ENCODE results near the gene NQO2.
A peak's percentile ranks its signal among the peaks of the same experiment; 100 is the strongest.

NQO2 gene, protein sequence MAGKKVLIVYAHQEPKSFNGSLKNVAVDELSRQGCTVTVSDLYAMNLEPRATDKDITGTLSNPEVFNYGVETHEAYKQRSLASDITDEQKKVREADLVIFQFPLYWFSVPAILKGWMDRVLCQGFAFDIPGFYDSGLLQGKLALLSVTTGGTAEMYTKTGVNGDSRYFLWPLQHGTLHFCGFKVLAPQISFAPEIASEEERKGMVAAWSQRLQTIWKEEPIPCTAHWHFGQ

DNA sequence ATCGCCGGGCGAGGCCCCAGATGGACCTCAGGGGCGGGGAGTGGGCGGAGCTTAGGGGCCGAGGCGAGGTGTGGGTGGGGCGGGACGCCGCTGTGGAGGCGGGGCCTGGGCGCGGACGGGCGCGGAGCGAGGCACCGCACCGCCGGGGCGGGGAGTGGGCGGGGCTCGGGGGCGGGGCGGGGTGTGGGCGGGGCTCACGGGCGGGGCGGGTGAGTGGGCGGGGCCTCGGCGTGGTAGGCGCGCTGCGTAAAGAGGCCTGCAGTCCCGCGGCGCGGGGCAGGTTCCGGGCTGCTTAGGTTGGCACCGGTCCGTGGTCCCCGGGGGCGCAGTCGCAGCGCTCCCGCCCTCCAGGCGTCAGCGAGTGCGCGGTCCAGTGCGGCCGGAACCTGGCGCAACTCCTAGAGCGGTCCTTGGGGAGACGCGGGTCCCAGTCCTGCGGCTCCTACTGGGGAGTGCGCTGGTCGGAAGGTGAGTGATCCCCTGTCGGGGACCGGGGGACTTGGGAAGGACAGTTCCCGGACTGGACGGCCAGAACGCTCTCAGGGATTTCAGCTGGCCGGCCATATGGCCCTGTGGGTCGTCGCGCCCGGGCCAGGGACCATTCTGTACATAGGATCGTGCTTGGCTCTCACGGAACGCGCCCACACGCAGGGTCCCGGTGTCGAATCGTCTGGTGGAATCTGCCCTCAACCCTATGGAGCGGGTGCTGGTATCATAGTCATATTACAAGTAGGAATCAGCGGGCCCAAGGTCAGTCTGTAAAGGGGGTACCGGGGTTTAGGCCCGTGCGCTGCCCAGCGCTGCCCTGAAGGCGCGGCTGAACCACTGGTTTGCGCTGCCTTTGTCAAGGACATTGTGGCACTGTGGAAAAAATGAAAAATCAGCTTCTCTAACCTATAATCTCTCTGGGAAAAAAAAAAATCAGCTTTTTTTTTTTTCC is at the start of gene NQO2:
Gene NQO2, plus strand, starts transcription at position 277 of the 940 bp plus-strand sequence. CDS start 6,659 bp downstream, outside the sequence.
- peak; percentile 94 for DNase-seq

DNA sequence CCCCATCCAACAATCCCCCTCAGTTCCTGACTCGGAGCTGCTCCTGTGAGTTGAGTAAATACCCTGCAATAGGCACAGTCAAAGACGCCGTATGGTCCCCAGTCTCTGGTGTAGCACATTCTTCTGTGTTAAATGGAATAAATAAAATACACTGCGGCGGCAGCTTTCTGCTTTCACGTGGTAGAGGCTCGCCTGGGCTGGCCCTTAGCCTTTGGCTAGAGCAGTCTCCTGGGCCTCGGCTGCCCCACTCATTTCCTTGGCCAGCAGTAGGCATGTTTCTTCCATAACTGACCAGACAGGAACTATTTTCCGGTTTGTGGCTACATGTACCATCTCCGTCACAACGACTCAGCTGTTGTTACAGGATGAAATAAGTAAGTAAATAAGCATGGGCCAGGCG is 49.0 kb upstream of the NQO2 start:
- DNase-seq: no peak

DNA sequence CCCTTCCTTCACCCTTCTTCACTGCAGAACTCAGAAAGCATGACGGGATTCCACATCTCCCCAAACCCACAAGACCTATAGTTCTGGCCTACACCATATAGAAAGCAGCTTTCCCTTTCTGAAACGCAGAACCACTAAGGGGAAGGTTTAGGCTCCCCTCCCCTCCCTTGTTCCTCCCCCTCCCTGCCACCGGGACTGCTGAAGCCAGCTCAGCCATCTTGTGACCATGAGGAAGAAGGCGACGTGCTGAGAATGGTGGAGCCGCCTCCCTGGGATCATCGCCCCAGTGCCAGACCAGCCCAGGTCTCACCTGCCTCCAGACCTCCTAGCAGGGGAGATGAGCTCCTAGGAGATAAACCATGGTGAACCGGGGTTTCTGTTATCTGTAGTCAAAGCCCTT is 48.0 kb upstream of the NQO2 start:
- no peak for DNase-seq

DNA sequence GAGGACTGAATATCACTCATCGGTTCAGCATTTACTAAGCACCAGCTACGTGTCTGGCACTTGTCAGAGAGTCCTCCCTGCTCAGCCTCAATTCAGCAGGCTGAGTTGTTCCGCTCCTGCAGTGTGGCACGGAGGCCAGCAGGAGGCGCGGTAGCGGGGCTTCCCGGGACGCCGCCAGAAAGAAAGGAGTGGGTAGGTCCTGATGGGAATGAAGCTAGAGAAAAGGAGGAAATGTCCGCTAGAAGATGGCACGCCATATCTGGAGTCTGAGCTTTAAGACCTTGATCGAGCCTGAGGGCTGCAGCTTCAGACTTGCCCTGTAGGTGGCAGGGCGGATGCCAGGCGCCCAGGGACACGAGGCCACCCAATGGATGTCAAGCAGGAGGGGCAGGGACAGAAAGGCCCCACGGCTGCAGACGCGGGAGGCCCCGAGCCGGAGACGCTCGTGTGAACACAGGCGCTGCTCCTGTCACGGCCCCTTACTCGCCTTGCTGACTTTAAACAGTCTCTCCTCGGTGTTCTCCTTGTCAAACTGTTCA is 47.1 kb upstream of the NQO2 start:
- peak; percentile 84 for DNase-seq

DNA sequence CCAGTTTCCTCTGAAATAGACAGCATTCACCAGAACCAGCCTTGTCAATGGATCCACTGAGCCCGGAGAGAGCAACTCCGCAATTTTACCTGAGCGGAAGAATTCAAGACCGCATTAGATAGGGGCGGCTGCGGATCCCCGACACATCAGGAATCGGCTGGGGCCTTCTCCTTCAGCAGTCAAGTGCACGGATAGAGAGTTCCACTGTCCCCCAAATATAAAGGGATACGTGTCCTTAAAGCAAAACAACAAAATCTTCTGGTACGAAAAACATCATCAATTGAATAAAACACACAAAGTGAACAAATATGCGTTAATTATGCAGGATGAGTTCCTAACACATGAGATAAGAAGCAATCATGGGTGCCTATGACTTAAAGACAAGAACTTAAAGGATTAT is 46.6 kb upstream of the NQO2 start:
- DNase-seq: no peak

DNA sequence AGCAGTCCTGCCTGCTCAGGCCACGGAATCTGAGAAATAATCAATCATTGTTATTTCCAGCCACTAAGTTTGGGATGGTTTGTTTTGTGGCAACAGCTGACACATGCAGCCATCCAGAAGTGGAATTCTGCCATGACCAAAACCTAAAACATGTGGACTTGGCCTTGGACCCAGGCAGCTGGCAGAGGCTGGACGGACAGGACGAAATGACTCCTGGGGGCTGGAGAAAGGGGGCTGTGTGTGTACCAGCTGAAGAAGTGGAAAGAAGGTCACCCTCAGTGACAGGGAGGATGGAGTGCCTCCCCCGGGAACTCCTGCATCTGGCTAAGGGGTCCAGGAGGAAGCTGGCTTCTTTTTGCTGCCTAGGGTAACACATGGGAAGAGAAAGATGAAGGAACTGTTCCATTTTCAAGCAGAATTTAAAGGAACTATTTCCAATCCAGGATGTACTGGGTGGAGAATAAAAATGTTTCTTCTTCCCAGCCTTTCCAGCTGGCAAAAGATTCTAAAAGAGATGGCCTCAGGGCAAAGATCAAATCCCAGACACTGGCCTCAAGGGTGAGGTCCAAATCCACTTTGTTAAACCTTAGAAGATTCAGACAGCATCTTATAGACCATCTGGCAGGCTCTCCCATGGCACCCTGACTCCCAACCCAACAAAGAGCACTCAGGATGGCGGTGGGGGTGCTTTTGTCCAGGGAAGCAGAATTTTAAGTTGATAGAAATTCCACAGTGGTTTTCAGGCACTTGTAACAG is 42.6 kb upstream of the NQO2 start:
- no peak for DNase-seq

DNA sequence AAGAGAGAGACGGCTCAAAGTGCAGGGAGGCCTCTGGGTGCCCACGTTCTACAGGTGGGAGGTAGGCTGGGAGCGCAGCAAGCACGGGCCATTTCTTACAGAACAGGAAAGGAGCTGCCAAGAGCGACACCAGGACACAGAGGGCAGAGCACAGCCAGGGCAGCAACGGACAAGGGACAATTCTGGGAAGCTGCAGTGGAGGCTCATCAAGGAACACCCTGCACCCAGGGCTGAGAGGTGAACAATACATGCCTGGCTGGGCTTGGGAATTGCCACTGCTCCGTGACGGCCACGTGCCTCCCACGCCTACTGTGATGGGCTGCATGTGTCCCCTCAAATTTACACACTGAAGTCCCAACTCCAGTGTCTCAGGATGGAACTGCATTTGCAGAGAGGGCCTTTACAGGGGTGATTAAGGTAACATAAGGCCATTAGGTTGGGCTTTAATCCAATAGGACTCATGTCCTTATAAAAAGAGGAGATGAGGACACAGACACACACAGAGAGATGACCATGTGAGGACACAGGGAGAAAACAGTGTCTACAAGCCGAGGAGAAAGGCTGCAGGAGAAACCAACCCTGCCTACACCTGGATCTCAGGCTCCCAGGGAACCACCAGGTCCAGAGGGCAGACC is 41.9 kb upstream of the NQO2 start:
- DNase-seq: no peak

DNA sequence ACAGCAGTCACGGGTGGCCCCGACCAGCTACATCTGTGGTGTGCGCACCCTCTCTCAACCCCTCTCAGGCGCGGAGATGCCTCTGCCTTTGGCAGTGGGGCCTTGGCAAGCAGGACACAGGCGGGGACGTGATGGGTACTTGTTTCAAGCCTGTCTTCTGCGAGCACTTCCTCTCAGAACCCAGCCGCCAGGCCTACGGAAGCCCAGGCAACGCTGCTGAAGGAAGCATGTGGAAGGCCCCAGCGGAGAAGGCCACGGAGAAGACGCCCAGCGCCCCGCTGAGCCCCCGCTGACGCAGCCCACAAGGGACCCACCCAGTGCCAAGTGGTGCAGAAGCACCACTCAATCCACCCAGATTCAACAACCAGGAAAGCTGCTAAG is 41.4 kb upstream of the NQO2 start:
- no peak for DNase-seq

DNA sequence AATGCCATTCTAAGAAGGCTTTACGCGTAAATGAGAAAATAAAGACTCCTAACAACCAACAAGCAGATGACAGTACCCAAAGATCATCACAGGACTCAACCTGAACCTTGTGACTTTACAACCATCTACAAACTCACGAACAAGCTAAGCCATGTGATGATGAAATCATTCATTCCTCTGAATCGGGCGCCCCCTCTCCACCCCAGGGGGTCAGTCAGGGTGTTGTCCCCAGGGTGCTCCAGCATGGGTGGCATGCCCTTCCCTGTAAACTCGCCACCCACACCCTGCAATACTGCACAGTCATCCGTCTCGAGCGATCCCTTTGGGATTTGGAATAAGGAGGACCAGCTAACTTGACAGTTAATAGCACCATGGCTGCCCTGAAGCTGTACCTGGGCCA is 40.9 kb upstream of the NQO2 start:
- DNase-seq: no peak

DNA sequence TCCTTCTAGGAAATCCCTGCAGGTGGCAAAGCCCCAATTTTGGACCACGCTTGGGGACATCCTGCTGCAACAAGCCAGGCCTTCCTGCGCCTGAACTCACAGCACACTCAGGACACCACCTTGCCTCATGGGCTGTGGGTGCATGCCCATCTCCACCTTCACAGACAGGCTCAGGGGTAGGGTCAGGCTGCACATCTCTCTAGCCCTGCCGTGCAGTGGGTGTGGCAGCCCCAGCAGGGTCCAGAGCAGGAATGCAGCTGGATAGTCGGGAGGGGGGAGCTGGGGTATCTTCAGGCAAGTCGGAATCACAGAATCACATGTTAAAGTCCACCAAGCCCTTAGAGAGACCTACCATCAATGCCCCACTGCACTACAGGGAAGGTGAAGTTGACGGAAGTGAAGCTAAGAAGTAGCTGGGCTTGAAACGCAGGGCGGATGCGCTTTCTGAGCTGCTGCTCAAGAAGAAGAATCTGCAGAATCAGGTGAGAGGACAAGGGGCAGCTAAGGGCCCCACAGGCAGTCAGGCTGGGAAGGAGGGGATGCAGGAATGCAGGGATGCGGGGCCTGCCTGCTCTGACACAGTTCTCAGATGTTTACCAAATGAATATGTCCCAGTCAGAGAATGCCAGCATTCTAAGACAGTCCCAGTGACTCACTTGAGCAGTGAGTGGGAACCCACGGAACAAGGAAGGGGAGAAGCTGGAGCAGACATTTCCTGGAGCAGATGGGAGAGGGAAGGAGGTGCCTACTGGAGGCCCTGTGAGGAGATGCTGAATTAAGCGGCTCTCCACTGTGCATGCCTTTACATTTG is 39.6 kb upstream of the NQO2 start:
- no peak for DNase-seq

DNA sequence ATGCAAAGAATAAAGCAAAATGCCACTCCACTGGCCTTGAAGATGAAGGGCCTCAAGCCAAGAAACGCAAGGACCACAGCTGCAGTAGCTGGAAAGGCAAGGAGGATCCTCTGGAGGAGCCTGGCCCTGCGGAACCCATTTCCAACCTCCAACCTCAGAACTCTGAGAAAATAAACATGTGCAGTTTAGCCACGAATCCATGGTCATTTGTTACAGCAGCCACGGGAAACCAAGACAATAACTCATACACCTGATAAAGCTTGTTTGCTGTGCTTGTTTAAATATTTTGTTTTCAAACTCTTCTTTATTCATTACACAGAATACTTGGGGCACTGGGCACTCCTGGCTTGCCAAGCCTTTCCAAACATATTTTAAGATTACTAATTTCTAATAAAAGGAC is 38.8 kb upstream of the NQO2 start:
- no peak for DNase-seq

DNA sequence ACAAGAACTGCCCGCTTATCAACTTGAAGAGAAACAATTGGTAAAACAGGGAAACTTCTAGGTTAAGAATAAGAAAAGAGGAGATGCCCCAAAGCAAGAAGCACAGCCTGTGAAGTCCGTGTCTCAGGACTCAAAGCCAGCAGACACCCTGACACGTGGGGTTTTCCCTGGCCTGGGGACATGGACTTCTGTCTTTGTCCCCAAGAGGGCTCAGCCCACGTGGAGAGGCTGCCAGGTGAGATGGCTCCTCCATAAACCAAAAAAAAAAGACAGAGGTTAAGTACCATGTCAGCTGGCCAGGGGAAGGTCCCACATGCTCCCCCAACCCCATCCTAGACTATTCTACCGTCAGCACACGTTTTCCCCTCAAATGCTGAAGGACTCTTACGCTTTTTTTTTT is 38.2 kb upstream of the NQO2 start:
- no peak for DNase-seq

DNA sequence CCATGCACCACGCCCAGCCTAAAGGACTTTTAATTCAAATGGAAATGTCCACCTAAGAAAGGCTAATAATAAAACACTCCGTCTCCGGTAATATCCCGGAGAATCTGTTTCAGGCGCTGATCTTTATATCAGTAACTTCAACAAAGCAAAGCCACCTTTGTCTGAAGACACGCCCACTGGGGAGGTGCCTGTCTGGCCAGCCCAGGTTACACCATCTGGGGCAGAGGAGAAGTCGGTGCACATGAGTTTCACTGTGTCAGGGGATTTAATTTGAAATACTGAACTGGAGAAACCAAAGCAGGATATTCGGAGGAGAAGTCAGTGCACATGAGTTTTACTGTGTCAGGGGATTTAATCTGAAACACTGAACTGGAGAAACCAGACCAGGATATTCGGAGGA is 37.7 kb upstream of the NQO2 start:
- no peak for DNase-seq

DNA sequence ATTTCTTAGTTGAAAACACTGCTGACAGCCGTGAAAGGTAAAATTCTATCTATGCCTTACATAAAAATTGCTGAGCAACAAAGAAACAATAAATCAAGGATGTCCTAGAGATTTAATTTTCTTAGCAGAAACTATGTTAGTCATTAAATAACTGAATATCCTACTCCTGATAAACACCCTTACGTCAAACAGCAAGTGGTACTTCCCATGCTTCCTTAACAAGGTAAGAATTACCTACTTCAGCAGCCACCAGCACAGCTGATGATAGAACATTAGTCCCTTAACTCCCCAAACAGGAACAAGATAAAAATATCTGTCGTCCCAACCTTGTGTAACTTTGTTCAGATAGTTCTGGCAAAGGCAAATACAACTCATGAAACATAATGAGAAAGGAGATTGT is 37.1 kb upstream of the NQO2 start:
- no peak for DNase-seq

DNA sequence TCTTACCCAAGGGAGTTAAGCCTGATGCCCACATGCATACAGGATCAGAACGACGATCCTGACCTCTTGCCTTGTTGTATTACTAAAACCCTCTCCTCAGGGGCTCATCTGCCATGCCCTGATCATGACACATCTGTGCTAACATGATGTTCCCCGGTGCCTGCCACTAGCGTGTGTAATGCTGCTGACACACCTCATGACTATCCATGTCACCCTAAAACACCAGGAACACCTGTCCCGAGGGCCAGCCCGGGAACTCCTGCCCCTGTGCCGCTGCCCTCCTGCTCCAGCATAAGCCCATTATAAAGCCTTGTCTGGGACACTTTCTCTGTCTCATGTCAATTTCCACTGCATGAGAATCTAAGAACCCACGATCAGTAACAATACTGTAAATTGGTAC is 35.9 kb upstream of the NQO2 start:
- no peak for DNase-seq

DNA sequence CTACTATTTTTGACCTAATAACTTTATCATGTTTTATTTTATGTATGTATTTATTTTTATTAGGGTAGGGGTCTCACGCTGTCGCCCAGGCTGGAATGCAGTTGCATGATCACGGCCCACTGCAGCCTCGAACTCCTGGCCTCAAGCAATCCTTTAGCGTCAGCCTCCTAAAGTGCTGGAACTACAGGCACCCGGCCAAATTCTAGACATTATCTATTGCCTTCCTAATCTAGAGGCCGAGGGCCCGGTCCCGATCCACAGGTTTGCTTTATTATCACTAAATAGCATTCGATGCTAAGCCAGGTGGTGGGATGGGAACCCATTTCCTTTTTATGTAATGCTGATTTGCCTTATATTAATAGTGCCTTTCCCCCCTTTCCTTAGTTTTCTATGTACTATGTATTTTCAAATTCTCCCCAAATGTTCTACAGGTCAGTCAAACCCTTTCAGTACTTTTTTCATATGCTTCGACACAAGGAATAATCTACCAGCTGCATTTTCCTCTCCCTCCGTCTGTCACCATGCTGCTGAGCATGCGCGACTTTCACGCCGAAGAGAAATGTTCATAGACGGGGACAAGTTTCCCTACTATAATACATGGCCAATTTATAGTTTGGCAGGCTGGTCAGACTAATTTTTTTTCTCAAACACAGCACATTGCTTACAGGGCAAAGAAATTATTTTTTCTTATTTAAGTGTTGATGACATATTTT is 34.7 kb upstream of the NQO2 start:
- DNase-seq: no peak

DNA sequence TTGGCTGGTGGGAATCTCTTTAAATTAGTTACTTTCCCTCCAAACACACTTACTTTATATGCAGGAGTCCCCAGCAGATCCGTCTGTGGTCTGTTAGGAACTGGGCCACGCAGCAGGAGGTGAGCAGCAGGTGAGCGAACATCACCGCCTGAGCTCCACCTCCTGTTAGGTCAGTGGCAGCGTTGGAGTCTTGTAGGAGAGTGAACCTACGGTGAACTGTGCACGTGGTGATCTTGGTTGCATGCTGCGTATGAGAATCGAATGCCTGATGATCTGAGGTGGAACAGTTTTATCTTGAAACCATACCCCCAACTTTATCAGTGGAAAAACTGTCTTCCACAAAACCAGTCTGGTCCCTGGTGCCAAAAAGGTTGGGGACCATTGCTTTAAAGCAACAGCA is 33.3 kb upstream of the NQO2 start:
- no peak for DNase-seq

DNA sequence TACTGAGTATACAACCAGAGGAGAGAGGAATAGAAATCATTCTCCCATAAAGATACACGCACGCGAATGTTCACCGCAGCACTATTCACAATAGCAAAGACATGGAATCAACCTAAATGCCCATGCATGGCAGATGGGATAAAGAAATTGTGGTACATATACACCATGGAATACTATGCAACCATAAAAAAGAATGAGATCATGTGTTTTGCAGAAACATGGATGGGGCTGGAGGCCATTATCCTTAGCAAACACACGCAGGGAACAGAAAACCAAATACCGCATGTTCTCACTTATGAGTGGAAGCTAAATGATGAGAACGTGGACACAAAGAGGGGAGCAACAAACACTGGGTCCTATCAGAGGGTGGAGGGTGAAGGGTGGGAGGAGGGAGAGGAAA is 31.8 kb upstream of the NQO2 start:
- DNase-seq: no peak

DNA sequence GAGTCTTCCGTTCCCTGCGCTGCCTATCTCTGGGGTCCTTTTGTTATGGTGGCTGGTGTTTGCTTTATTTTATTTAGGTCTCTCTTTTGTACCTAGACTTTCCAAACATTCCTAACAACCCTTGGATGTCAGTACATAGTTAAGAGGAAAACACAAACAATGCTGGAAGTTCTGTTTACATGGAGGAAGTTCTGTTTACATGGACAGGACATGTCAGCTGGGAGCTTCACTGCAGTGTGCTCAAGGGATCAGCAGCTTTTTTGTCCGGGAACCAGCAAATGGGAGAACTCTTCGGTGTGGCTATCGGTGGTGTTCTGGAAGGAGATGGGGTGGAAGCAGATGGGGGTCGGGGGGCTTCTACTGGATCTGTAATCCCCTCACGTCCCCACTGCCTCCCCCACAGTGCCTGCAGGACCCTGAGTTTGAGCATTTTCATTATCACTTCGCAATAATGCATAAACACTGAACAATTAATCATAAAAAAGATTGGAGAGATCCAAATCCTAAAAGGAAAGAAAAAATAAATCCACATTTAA is 31.0 kb upstream of the NQO2 start:
- DNase-seq: no peak

DNA sequence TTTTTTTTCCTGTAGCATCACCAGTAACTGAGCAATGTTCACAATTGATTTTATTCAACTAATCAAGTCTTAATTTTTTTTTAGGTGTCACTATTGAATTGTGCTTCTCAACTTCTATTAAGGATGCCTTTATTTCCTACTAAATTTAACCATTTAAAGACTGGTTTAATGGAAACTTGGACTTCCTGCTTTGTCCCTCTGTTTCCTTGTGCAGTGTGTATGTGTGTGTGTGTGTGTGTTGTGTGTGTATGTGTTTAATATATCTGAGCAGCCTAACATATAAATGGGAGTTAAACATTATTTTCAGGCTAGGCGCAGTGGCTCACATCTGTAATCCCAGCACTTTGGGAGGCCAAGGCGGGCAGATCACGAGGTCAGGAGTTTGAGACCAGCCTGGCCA is 30.1 kb upstream of the NQO2 start:
- no peak for DNase-seq

DNA sequence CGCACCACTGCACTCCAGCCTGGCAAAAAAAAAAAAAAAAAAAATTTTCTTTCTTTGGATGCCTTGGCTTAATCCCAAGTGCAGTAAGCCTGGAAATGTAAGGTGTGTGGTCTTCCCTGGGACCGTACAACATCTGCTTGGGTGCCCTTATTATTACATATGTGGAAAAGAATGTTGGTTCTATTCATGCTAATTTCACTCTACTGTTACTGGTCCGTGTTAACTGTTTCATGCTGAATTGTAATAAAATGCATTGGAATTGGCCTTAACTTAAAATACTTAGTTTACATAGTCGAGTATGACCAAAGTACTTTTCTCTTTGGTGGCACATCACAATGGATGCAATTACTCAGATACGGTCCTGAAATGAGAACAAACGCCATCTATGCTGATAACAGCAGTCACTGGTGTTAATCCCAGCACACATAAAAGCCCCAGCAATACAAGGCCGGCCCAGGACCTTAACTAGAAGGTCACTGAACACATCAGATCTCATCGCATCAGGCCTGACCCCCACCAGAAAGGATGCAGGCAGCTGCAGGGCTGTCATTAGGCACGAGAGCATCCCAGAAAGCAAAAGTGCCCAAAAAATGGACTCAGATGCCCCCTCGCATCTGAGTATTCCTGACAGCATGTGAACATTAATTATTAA is 29.5 kb upstream of the NQO2 start:
- no peak for DNase-seq
